ENCODE measurements around the gene UBTF. TPM values are rescaled to one million over a fixed set of nuclear protein-coding genes. Genes with fewer than 3 reads are reported as not detected.
A peak's percentile ranks its signal among the peaks of the same experiment; 100 is the strongest.

Gene UBTF
- total and polyA plus RNA-seq, 2 of the 4 experiments (the other 2 are of a cell fraction), result 29.7 to 42.1 TPM

DNA sequence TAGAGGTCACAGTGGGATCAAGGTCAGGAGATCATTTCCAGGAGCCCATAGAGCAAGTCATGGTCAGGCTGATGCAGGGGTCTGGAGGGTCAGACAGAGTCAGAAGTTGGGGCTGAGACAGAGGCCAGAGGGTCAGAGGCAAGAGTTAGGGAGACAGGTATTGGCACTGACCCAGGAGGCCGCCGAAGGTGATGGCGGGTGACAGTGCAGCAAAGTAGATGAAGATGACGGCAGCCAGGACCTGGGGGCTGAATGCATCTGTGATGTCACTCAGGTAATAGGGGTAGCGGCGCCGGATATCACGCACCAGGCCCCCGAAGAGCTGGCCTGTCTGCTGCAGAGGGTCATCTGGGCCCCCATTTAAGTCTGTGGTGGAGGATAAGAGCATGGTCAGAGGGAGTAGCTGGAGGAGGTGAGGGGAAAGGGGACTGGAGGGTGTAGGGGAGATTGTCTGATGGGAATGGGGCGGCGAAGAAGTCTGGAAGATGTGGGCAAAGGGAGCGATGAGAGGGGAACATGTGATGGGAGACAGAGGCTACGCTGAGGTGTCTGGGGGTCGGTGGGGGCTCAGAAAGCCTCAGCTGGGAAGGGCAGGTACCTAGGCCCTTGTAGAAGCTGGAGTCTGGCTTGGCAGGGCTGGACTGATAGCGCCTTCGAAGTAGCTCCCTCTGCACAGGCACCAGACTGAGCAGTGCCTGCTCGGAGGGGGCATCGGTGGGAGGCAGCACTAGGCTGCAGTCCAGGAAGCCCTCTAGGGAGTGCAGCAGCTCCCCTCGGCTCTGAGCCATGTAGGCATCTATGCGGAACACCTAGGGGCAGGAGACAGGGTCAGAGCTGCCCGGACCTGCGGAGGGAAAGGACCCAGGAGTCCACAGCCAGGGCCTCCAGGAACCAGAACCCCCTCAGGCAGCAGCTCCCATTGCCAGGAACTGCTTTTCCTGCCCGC lies 38.6 kb upstream of the UBTF start:
- no peak overlapping the region for H2AK5ac ChIP-seq (ENCODE audit: low read depth, low read length)
- POLR2A ChIA-PET (ENCODE audit: unreplicated experiment), result no interaction called here
- no peaks in the 10 kb centered on the region for H4K20me1 ChIP-seq (ENCODE audit: insufficient read depth, low read length)
- ATAC-seq (ENCODE audit: low read depth), result no peak
- dilution Hi-C loops (cut with HindIII; ENCODE audit: low sequenced_read_pairs, unreplicated experiment), result no loop called here
- intact Hi-C loops (cut with micrococcal nuclease), result no loop called here
- H2BK120ac ChIP-seq (ENCODE audit: low read depth, low read length), result no peak overlapping the region
- H3K27me3 ChIP-seq (ENCODE audit: control insufficient read depth, insufficient read depth, low read length), result peaks cover 59% of the 10 kb centered on the region
- H3K79me1 ChIP-seq (ENCODE audit: low read depth in 1 of 2, low read length in 2 of 2), result no peaks in the 10 kb centered on the region
- H3K9ac ChIP-seq (ENCODE audit: low read depth, low read length), result no peak overlapping the region
- no peak overlapping the region for H4K8ac ChIP-seq (ENCODE audit: low read depth in 2 of 2, low read length in 2 of 2)
- no peak overlapping the region for H4K91ac ChIP-seq (ENCODE audit: insufficient read depth, low read depth, low read length)
- 78% methylated on average over 18 of the region's 23 CpGs; no CpG with 5 or more reads in 1 of the 2 experiments for WGBS, 2 experiments (ENCODE audit: extremely low coverage in 2 of 2, insufficient read length in 1 of 2)
- no peak overlapping the region for H2BK20ac ChIP-seq (ENCODE audit: low read depth, low read length)
- no peak overlapping the region for H2BK15ac ChIP-seq (ENCODE audit: low read depth, low read length)
- H3K36me3 ChIP-seq (ENCODE audit: control insufficient read depth, insufficient read depth, low read length), result no peaks in the 10 kb centered on the region
- H3K56ac ChIP-seq (ENCODE audit: extremely low read depth, insufficient read depth, low read length), result no peak overlapping the region
- no peaks in the 10 kb centered on the region for H3K4me1 ChIP-seq (ENCODE audit: control insufficient read depth, insufficient read depth, low read length)
- no peak overlapping the region for H3K4me3 ChIP-seq (ENCODE audit: insufficient read depth, low read depth, low read length)
- no peak overlapping the region for H4K5ac ChIP-seq (ENCODE audit: low read depth, low read length)
- H3K4me2 ChIP-seq (ENCODE audit: low read depth, low read length), result no peak overlapping the region
- H3K9me1 ChIP-seq (ENCODE audit: insufficient read depth, low read length), result no peaks in the 10 kb centered on the region
- no peak overlapping the region for H3K27ac ChIP-seq (ENCODE audit: insufficient read depth, low read length)
- in situ Hi-C loops (cut with MboI; ENCODE audit: low sequenced_read_pairs), result no loop called here
- CTCF ChIA-PET, result interaction anchor here (0.7 kb wide), 1 partner anchor 10 kb away, joined by 3 read pairs; no protein-coding TSS in a partner anchor
- H3K23ac ChIP-seq (ENCODE audit: low read depth, low read length), result no peak overlapping the region
- H2AK9ac ChIP-seq (replicated peaks; ENCODE audit: low read depth, low read length, poor library complexity), result no peak overlapping the region
- TF ChIP-seq POLR2A (IDR thresholded peaks at IDR 0.05; ENCODE audit: low read depth, low read length) (no peak), RFX5 (IDR thresholded peaks at IDR 0.05; ENCODE audit: low read depth, low read length) (no peak), FOS (IDR thresholded peaks at IDR 0.05; ENCODE audit: low read depth, low read length) (no peak), CHD1 (IDR thresholded peaks at IDR 0.05; ENCODE audit: low read depth, low read length) (no peak), SMC3 (IDR thresholded peaks at IDR 0.05; ENCODE audit: low read depth, low read length) (no peak), NFE2L2 (IDR thresholded peaks at IDR 0.05; ENCODE audit: low read depth, low read length) (no peak), RCOR1 (IDR thresholded peaks at IDR 0.05; ENCODE audit: insufficient replicate concordance, low read length) (no peak), RAD21 (IDR thresholded peaks at IDR 0.05; ENCODE audit: low read length) (no peak), MAFK (IDR thresholded peaks at IDR 0.05; ENCODE audit: low read depth, low read length) (no peak)
- H2BK5ac ChIP-seq (ENCODE audit: low read depth, low read length, poor library complexity, severe bottlenecking), result no peak overlapping the region
- DNase-seq, result no peak
- no peak overlapping the region for H3K18ac ChIP-seq (ENCODE audit: low read depth, low read length)
- BruUV-seq (replicated peaks), result no TSS peak
- H3K4ac ChIP-seq (ENCODE audit: low read depth, low read length), result no peak overlapping the region
- no peak overlapping the region for H3K14ac ChIP-seq (replicated peaks; ENCODE audit: low read depth, low read length)
- H2AFZ ChIP-seq (replicated peaks; ENCODE audit: low read length, poor library complexity), result peak overlapping the region; percentile 21
- H3K9me3 ChIP-seq (ENCODE audit: control insufficient read depth, insufficient read depth, low read length), result no peaks in the 10 kb centered on the region

Measured in IMR-90 (cell line).